ENCODE measurements around the gene SPRED3. TPM values are rescaled to one million over a fixed set of nuclear protein-coding genes. Genes with fewer than 3 reads are reported as not detected.

SPRED3 gene
- total and polyA plus RNA-seq, 9 of the 15 experiments (the other 6 are each of a cell fraction or from before 2014, with no cell fraction given), result 0.05 to 1.3 (median 0.36) TPM

DNA sequence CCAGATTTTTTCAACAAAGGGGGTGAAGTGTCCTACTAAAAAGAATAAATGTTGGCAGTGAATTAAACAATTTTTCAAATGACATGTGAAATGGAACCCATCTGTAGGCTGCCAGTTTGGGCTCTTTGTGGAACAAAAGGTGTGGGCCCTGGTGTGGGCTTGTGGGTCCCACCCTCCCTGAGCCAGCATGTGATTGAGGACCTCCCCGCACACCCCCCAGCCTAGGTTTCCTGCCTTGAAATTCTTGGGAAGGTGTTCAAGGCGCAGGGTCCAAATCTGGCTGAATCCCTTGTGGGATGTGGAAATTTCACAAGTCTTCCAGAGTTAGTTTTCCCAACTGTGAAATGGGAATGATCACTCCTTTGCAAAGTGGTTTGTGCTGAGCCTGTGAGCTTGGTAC lies 4.8 kb upstream of the SPRED3 start:
- FAIRE-seq, result no peak
- H3K27me3 ChIP-seq (ENCODE audit: control insufficient read depth in 2 of 2, insufficient read depth in 2 of 2, low read length in 2 of 2), result no peaks in the 10 kb centered on the region
- POLR2A ChIA-PET, result interaction anchor here (0.6 to 2.6 kb wide), 6 partner anchors 9 to 466 kb away, joined by 3 to 28 read pairs (median 3); partner anchors contain the start of gene PSMD8

GRCh38 chr19:38384209-38385027 lies 4.1 kb upstream of the SPRED3 start:
- Histone ChIP-seq H4K20me1 (replicated peaks; ENCODE audit: control insufficient read depth, insufficient read depth, low read length) (peaks cover 3% of the 10 kb centered on the region; the same call in 1 of the 2 replicates), H3K27ac (ENCODE audit: extremely low read depth, low read depth, low read length) (no peak overlapping the region), H3K4me2 (ENCODE audit: insufficient read depth, low read length) (no peak overlapping the region), H3K36me3 (ENCODE audit: control insufficient read depth, insufficient read depth, low read length) (peaks cover 69% of the 10 kb centered on the region), H3K9ac (ENCODE audit: insufficient read depth in 1 of 2, low read depth in 2 of 2, low read length in 2 of 2) (0 out of 4 replicates have a peak overlapping the region, but pooled peaks of 1 of the 2 experiments have one; percentile 6), H3K4me3 (no peak overlapping the region), H3K27me3 (ENCODE audit: control insufficient read depth in 2 of 2, insufficient read depth in 2 of 2, low read length in 2 of 2) (no peaks in the 10 kb centered on the region), H3K79me2 (ENCODE audit: control insufficient read depth, insufficient read depth, low read length) (peaks cover 5% of the 10 kb centered on the region; the same call in 2 of the 3 replicates), H3K9me1 (ENCODE audit: control insufficient read depth, insufficient read depth, low read length) (peaks cover 3% of the 10 kb centered on the region), H2AFZ (ENCODE audit: low read depth, low read length) (no peak overlapping the region), H3K9me3 (replicated peaks; ENCODE audit: control insufficient read depth, insufficient read depth, low read depth, low read length) (no peaks in the 10 kb centered on the region), H3K4me1 (replicated peaks in 1 of 2; ENCODE audit: control insufficient read depth in 2 of 2, insufficient read depth in 2 of 2, low read length in 2 of 2) (peaks cover 2 to 43% of the 10 kb centered on the region in 2 experiments; a peak in 3 of 5 replicates)
- ATAC-seq (peak; percentile 56), DNase-seq (ENCODE audit: extremely low read depth in 1 of 4, low spot score in 3 of 4) (peak; percentile 39 to 63 (median 52)), FAIRE-seq (peak; percentile 76)
- no TSS peak for BruUV-seq (replicated peaks)
- in situ Hi-C loops (cut with MboI), result no loop called here
- ChIA-PET CTCF (ENCODE audit: low intra/inter-chr PET ratio) (interaction anchor here (0.6 to 1.1 kb wide), 4 partner anchors 141 to 262 kb away, joined by 3 to 4 read pairs (median 3); no protein-coding TSS in a partner anchor), POLR2A (interaction anchor here (0.5 to 2.6 kb wide), 10 partner anchors 8 to 467 kb away, joined by 3 to 28 read pairs (median 4); partner anchors contain the start of gene PSMD8)
- intact Hi-C loops (cut with micrococcal nuclease), result loop anchor here (5.0 kb wide), 2 partner anchors 47 to 142 kb away; partner anchors contain the start of gene CATSPERG
- WGBS (ENCODE audit: insufficient coverage, low coverage, missing lambda C conversion rate), result 77% methylated on average over 10 of the region's 10 CpGs
- no peak for TF ChIP-seq WHSC1 (IDR thresholded peaks at IDR 0.05; ENCODE audit: low read length)
- TF ChIP-seq MLLT1 (IDR thresholded peaks at IDR 0.05), result no peak
- TF ChIP-seq POLR2G (IDR thresholded peaks at IDR 0.05; ENCODE audit: low read depth, low read length), result peak; percentile 50; the same call in 1 of the 2 replicates
- no peak for TF ChIP-seq ZNF24 (IDR thresholded peaks at IDR 0.05)
- TF ChIP-seq TEAD2 (tag; IDR thresholded peaks at IDR 0.05), result no peak
- no peak for TF ChIP-seq PCBP2 (IDR thresholded peaks at IDR 0.05; ENCODE audit: low read depth, low read length, poor library complexity, severe bottlenecking)
- 0 out of 2 replicates have a peak, but pooled peaks have one; percentile 34 for TF ChIP-seq SMC3 (conservative IDR thresholded peaks at IDR 0.05; ENCODE audit: insufficient read depth, low read depth, low read length)
- TF ChIP-seq NONO (IDR thresholded peaks at IDR 0.05; ENCODE audit: low read depth in 2 of 2, low read length in 1 of 2), result 0 out of 4 replicates have a peak, but pooled peaks of 1 of the 2 experiments have one; percentile 18
- TF ChIP-seq SP1 (CRISPR knock-in tag; IDR thresholded peaks at IDR 0.05), result 0 out of 2 replicates have a peak, but pooled peaks have one; percentile 5
- no peak for TF ChIP-seq NR3C1 (CRISPR knock-in tag; IDR thresholded peaks at IDR 0.05)
- no peak for TF ChIP-seq RBM14 (IDR thresholded peaks at IDR 0.05; ENCODE audit: borderline replicate concordance, insufficient read depth, low read depth, low read length)

More for the DNA sequence above, 4.8 kb upstream of the SPRED3 start:
- Histone ChIP-seq H3K4me1 (replicated peaks in 1 of 2; ENCODE audit: control insufficient read depth in 2 of 2, insufficient read depth in 2 of 2, low read length in 2 of 2) (peaks cover 2 to 37% of the 10 kb centered on the region in 2 experiments; a peak in 3 of 5 replicates), H4K20me1 (replicated peaks; ENCODE audit: control insufficient read depth, insufficient read depth, low read length) (peaks cover 3% of the 10 kb centered on the region; the same call in 1 of the 2 replicates), H3K9me1 (ENCODE audit: control insufficient read depth, insufficient read depth, low read length) (peaks cover 3% of the 10 kb centered on the region), H3K79me2 (ENCODE audit: control insufficient read depth, insufficient read depth, low read length) (peaks cover 12% of the 10 kb centered on the region; the same call in 2 of the 3 replicates), H3K4me3 (no peak overlapping the region), H3K27ac (ENCODE audit: extremely low read depth, low read depth, low read length) (no peak overlapping the region), H3K9me3 (replicated peaks; ENCODE audit: control insufficient read depth, insufficient read depth, low read depth, low read length) (no peaks in the 10 kb centered on the region), H3K4me2 (ENCODE audit: insufficient read depth, low read length) (no peak overlapping the region), H2AFZ (ENCODE audit: low read depth, low read length) (no peak overlapping the region), H3K36me3 (ENCODE audit: control insufficient read depth, insufficient read depth, low read length) (peaks cover 75% of the 10 kb centered on the region), H3K9ac (ENCODE audit: insufficient read depth in 1 of 2, low read depth in 2 of 2, low read length in 2 of 2) (no peak overlapping the region)
- TF ChIP-seq RBFOX2 (IDR thresholded peaks at IDR 0.05; ENCODE audit: low read depth, low read length), result peak; percentile 3; the same call in 1 of the 2 replicates
- TF ChIP-seq MYNN (IDR thresholded peaks at IDR 0.05), result no peak
- no peak for TF ChIP-seq MYNN (CRISPR knock-in tag; IDR thresholded peaks at IDR 0.05)
- in situ Hi-C loops (cut with MboI) (no loop called here), intact Hi-C loops (cut with micrococcal nuclease) (no loop called here)
- ATAC-seq (no peak), DNase-seq (ENCODE audit: extremely low read depth in 1 of 4, low spot score in 3 of 4) (no peak)
- no TSS peak for BruUV-seq (replicated peaks)
- 100% methylated on average over 2 of the region's 2 CpGs for WGBS (ENCODE audit: insufficient coverage, low coverage, missing lambda C conversion rate)
- CTCF ChIA-PET (ENCODE audit: low intra/inter-chr PET ratio), result interaction anchor here (0.6 kb wide), 1 partner anchor 140 kb away, joined by 3 read pairs; no protein-coding TSS in a partner anchor
